ENCODE results near the gene NUP214. TPM values are rescaled to one million over a fixed set of nuclear protein-coding genes. Genes with fewer than 3 reads are reported as not detected.

NUP214 gene
- total and polyA plus RNA-seq, 2 of the 8 experiments (the other 6 are each of a cell fraction or from before 2014, with no cell fraction given) = 28.6 to 50.2 TPM

DNA sequence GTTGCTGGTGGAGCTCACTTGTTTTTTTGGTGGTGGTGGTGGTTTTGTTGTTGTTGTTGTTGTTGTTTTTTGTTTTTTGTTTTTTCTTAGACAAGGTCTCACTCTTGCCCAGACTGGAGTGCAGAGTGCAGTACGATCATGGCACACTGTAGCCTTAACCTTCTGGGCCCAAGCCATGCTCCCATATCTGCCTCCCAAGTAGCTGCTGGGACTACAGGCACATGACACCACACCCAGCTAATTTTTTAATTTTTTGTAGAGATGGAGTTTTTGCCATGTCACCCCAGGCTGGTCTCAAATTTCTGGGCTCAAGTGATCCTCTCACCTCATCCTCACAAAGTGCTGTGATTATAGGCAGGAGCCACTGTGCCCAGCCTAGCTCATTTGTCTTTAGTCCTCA is 53.5 kb downstream of the NUP214 start:
- H4K91ac ChIP-seq (replicated peaks; ENCODE audit: insufficient read length, low read length) = no peak overlapping the region
- no peaks in the 10 kb centered on the region for H3K79me2 ChIP-seq (ENCODE audit: control insufficient read depth in 1 of 2, insufficient read depth in 2 of 2, low read length in 2 of 2)
- no peaks in the 10 kb centered on the region for H3K4me1 ChIP-seq (replicated peaks in 1 of 4; ENCODE audit: control insufficient read depth in 3 of 4, insufficient read depth in 4 of 4, low read length in 3 of 4)
- H3K23ac ChIP-seq (ENCODE audit: insufficient read length) = no peak overlapping the region
- H3K9ac ChIP-seq (replicated peaks in 1 of 4; ENCODE audit: extremely low read depth in 1 of 4, low read depth in 3 of 4, low read length in 3 of 4) = no peak overlapping the region
- no peaks in the 10 kb centered on the region for H3K27me3 ChIP-seq (replicated peaks in 1 of 4; ENCODE audit: control insufficient read depth in 3 of 4, extremely low read depth in 1 of 4, insufficient read depth in 3 of 4, low read length in 3 of 4)
- peaks cover 11 to 34% (median 24%) of the 10 kb centered on the region in 4 experiments for H3K36me3 ChIP-seq (ENCODE audit: control insufficient read depth in 2 of 4, insufficient read depth in 4 of 4, low read length in 3 of 4)
- H4K8ac ChIP-seq (ENCODE audit: extremely low read depth, insufficient read depth, low read length) = no peak overlapping the region
- peaks cover 1% of the 10 kb centered on the region in 2 experiments for H4K20me1 ChIP-seq (replicated peaks in 1 of 2; ENCODE audit: control insufficient read depth in 1 of 2, insufficient read depth in 2 of 2, low read length in 2 of 2)
- DNase-seq (ENCODE audit: low read depth in 1 of 2, low spot score in 2 of 2) (no peak), FAIRE-seq (no peak)
- H3K27ac ChIP-seq (ENCODE audit: low read depth, low read length) = no peak overlapping the region
- H3K14ac ChIP-seq (ENCODE audit: insufficient read length) = no peak overlapping the region
- H2AFZ ChIP-seq (ENCODE audit: low read length) = no peak overlapping the region
- H3K9me3 ChIP-seq (ENCODE audit: insufficient read depth in 2 of 2, low read depth in 1 of 2, low read length in 1 of 2) = no peaks in the 10 kb centered on the region
- 94% methylated on average over 1 of the region's 1 CpG; no CpG with 5 or more reads in 1 of the 2 experiments for WGBS, 2 experiments (ENCODE audit: extremely low coverage in 1 of 2, insufficient coverage in 1 of 2, insufficient read length in 1 of 2, insufficient replicate concordance in 2 of 2, low coverage in 1 of 2, low lambda C conversion rate in 2 of 2, missing lambda C conversion rate in 1 of 2)
- H3K56ac ChIP-seq (replicated peaks; ENCODE audit: insufficient read length, low read depth, low read length) = no peak overlapping the region
- no peak overlapping the region for H2BK5ac ChIP-seq (ENCODE audit: low read depth, low read length)
- POLR2A ChIA-PET (ENCODE audit: partially characterized antibody) = no interaction called here
- no peak overlapping the region for H3K4ac ChIP-seq (replicated peaks; ENCODE audit: insufficient read length, low read depth, low read length)
- H3K23me2 ChIP-seq (ENCODE audit: low read depth, low read length) = no peaks in the 10 kb centered on the region
- H2BK20ac ChIP-seq (ENCODE audit: low read length) = no peak overlapping the region
- no peak overlapping the region for H2BK12ac ChIP-seq (ENCODE audit: low read depth, low read length)
- no peak overlapping the region for H2BK120ac ChIP-seq (replicated peaks; ENCODE audit: low read depth, low read length)
- no peak overlapping the region for H3K4me2 ChIP-seq (ENCODE audit: insufficient read depth in 1 of 2, low read depth in 2 of 2, low read length in 2 of 2)
- CTCF ChIA-PET (ENCODE audit: partially characterized antibody) = interaction anchor here (0.6 to 11.4 kb wide), 25 partner anchors 9 to 1595 kb away, joined by 3 to 120 read pairs (median 4); no protein-coding TSS in a partner anchor
- H2BK15ac ChIP-seq (ENCODE audit: low read length) = no peak overlapping the region
- H3K4me3 ChIP-seq (ENCODE audit: extremely low read depth in 1 of 4, insufficient read depth in 2 of 4, low read depth in 3 of 4, low read length in 4 of 4) = no peak overlapping the region
- no peaks in the 10 kb centered on the region for H3K79me1 ChIP-seq (ENCODE audit: low read depth, low read length)
- no peak overlapping the region for H3K18ac ChIP-seq (ENCODE audit: extremely low read depth, low read length)
- no peak overlapping the region for H2AK5ac ChIP-seq (ENCODE audit: low read depth, low read length)
- H4K5ac ChIP-seq (ENCODE audit: insufficient read length, low read depth, low read length) = no peak overlapping the region
- TF ChIP-seq CREB1 (IDR thresholded peaks at IDR 0.05) (no peak), GABPA (IDR thresholded peaks at IDR 0.05; ENCODE audit: borderline replicate concordance, insufficient read depth, low read length) (no peak), KDM5A (IDR thresholded peaks at IDR 0.05; ENCODE audit: low read length) (no peak), KDM4A (IDR thresholded peaks at IDR 0.05; ENCODE audit: low read depth, low read length, severe bottlenecking) (no peak), FOSL1 (IDR thresholded peaks at IDR 0.05; ENCODE audit: insufficient read depth, low read depth, low read length) (no peak), BCL11A (IDR thresholded peaks at IDR 0.05; ENCODE audit: low read depth in 2 of 2, low read length in 2 of 2) (no peak), CHD2 (IDR thresholded peaks at IDR 0.05; ENCODE audit: low read length) (no peak), SIN3A (conservative IDR thresholded peaks at IDR 0.05 in 1 of 2, IDR thresholded peaks at IDR 0.05 in 1 of 2; ENCODE audit: low read depth in 1 of 2, low read length in 2 of 2) (no peak), POU5F1 (IDR thresholded peaks at IDR 0.05; ENCODE audit: low read depth, low read length) (no peak), JUND (IDR thresholded peaks at IDR 0.05; ENCODE audit: low read length) (no peak), GTF2F1 (IDR thresholded peaks at IDR 0.05; ENCODE audit: borderline replicate concordance, low read depth, low read length) (no peak)
- TF ChIP-seq, protein P1, sequence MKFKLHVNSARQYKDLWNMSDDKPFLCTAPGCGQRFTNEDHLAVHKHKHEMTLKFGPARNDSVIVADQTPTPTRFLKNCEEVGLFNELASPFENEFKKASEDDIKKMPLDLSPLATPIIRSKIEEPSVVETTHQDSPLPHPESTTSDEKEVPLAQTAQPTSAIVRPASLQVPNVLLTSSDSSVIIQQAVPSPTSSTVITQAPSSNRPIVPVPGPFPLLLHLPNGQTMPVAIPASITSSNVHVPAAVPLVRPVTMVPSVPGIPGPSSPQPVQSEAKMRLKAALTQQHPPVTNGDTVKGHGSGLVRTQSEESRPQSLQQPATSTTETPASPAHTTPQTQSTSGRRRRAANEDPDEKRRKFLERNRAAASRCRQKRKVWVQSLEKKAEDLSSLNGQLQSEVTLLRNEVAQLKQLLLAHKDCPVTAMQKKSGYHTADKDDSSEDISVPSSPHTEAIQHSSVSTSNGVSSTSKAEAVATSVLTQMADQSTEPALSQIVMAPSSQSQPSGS (IDR thresholded peaks at IDR 0.05; ENCODE audit: low read length) = no peak

Data from H1 (cell line).